ENCODE measurements around the gene RAB27B.

The RAB27B gene

GRCh38 chr18:54904581-54904980 is 76.3 kb downstream of the RAB27B start:
- TF ChIP-seq CTCF (IDR thresholded peaks at IDR 0.05), result no peak

- TF ChIP-seq CTCF (IDR thresholded peaks at IDR 0.05), result no peak
Measured at GRCh38 chr18:54905629-54906028, 77.4 kb downstream of the RAB27B start.

- TF ChIP-seq CTCF (IDR thresholded peaks at IDR 0.05), result no peak
Measured at GRCh38 chr18:54906331-54907185, 78.3 kb downstream of the RAB27B start.

- no peak for TF ChIP-seq CTCF (IDR thresholded peaks at IDR 0.05)
Measured at GRCh38 chr18:54909538-54909937, 81.3 kb downstream of the RAB27B start.

- TF ChIP-seq CTCF (IDR thresholded peaks at IDR 0.05), result no peak
Measured at GRCh38 chr18:54910161-54910919, 82.1 kb downstream of the RAB27B start.

- TF ChIP-seq CTCF (IDR thresholded peaks at IDR 0.05), result no peak
Measured at GRCh38 chr18:54911551-54911950, 83.3 kb downstream of the RAB27B start.

GRCh38 chr18:54914816-54915215 is 86.5 kb downstream of the RAB27B start:
- TF ChIP-seq CTCF (IDR thresholded peaks at IDR 0.05), result no peak

Measured in LNCAP (cell line).